Frontal cortex (tissue), 4 donors: Measurements from ENCODE around the gene TUBGCP5. TPM values are rescaled to one million over a fixed set of nuclear protein-coding genes. Genes with fewer than 3 reads are reported as not detected.

ENCODE experiments used
- DNase-seq, 2 donors: peaks; one replicate each; pipeline ENCODE4 v3.0.0; 2012; ENCODE audit warnings: low spot score in 2 of 2
- FAIRE-seq: peaks from 2 replicates; lab custom pipeline; 2012; peaks lifted over from hg19 to GRCh38; lab: Jason Lieb, UNC
- total RNA-seq: library from RNA; depleted of rRNA; stranded (reverse); fragments of >200 nt; gene quantifications from one replicate; pipeline ENCODE4 v1.2.3, GENCODE V29; 2014
- donor health status: control.
- donor health status: control.
- donor health status: control.

TUBGCP5 gene
- total RNA-seq, 1 donor from 2014 or later: 28.1 TPM

DNA sequence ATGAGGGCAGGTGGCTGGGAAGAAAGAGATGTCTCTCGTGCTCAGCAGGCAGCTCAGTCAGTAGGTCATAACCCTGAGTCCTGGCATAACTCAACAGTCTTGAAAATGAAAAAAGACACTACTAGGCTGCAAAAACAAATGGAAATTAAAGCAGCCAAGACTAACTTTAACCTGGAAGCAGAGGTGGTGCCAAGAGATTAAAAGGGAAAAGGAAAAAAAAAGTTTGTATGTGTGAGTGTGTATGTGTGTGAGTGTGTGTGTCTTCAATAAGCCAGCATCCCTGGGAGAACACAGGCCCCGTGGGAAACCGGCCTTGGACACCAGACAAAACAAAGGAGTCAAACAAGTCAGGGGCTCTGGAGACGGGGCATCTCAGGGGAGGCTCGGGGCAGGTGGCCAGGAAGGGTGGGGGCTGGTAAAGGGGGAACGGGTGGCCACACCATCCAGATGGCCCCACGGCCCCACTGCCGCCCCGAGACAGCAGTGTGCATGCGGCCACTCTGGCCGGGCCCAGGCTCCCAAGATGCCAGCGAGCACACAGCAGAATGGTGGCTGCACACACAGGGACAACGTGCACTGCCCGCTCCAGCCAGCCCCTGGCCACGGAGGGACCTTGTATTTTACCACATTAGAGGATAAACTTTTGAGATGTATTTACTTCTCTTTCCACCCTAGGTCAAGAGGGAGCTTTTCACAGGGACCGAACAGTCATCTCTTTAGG is 83.0 kb downstream of the TUBGCP5 start:
- FAIRE-seq (no peak), DNase-seq (no peak)

GRCh38 chr15:22955544-22956119 is 83.7 kb downstream of the TUBGCP5 start:
- FAIRE-seq (no peak), DNase-seq (no peak)

DNA sequence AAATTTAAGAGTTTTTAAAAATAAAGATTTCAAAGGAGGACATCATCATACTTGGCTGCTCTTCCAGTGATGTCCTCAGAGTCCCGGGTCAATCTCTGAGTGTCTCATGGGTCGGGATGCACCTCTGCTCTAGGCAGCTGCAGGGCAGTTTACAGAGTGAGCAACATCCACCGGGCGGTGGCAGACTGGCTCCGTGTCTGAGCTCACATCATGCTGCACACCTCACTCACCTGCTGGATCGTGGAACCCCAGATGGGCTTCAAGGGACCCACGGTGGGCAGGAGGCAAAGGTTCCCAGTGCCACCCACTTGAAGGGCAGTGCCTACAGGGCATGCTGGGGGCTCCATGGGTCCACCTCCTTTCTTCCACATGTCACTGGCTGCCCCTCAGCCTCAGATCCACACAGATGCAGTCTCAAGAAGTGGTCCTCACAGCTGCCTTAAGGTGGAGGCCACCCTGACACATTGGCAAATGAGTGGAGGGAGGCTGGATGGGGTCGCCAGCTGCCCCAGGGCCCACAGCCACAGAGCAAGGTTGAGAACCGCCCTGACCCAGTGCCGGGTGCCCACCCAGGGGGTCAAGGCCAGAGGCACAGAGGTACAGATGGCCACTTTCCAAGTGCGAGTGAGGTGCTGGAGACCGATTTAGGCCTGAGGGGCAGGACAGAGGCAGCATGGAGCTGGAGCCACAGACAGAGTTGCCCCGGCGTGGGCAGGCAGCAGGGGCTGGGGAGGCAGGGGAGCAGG is 84.4 kb downstream of the TUBGCP5 start:
- no peak for FAIRE-seq
- no peak for DNase-seq

DNA sequence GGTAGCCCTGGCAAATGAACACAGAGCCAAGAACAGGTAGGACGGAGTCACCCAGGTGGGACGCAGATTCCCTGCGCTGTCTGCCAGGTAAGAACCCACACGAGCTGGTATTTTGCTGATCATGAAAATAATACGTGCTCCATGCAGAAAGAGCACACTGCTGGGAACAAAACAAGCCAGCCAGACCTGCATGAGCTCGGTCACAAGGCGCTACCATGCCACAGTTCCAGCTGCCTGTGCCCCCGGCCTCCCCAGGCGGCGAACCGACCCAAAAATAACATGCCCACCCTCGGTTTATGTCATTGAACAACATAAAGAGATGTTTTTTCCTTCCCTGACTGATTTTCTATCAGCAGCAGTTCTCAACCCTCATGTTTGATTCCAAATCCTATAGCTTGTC is 85.0 kb downstream of the TUBGCP5 start:
- no peak for DNase-seq
- FAIRE-seq: no peak

GRCh38 chr15:22952796-22953579 is 86.4 kb downstream of the TUBGCP5 start:
- no peak for FAIRE-seq
- DNase-seq: no peak

- FAIRE-seq: no peak
Measured at GRCh38 chr15:22951381-22952280, 87.7 kb downstream of the TUBGCP5 start.

GRCh38 chr15:22951031-22951380 is 88.4 kb downstream of the TUBGCP5 start:
- FAIRE-seq: no peak
- no peak for DNase-seq

More at GRCh38 chr15:22951381-22952280, 87.7 kb downstream of the TUBGCP5 start:
- DNase-seq: no peak

GRCh38 chr15:22950256-22950990 is 88.9 kb downstream of the TUBGCP5 start:
- DNase-seq (no peak), FAIRE-seq (no peak)

Other genes starting within 250 kb of the TUBGCP5 start
- gene NIPA2, start 200.9 kb downstream of the TUBGCP5 start, total RNA-seq: 45.2 TPM
- 48.9 TPM for gene CYFIP1, start 59.2 kb downstream of the TUBGCP5 start, total RNA-seq
- not detected for gene GOLGA6L1, start 97.3 kb upstream of the TUBGCP5 start, total RNA-seq